Activated CD8-positive, alpha-beta memory T cell treated with anti-CD3 and anti-CD28 coated beads, Interleukin-2, amount 50 U/mL, for 4 hours (primary cell): ENCODE data around the gene THOC5.
"Not testable (repeated sequence)": the region's sequence is repeated elsewhere in the genome, so short reads cannot be mapped to it uniquely, and the experiment has no call there.

Source experiments
- DNase-seq: peaks from one replicate; pipeline ENCODE4 v3.0.0-alpha.2; 2020

THOC5 gene

DNA sequence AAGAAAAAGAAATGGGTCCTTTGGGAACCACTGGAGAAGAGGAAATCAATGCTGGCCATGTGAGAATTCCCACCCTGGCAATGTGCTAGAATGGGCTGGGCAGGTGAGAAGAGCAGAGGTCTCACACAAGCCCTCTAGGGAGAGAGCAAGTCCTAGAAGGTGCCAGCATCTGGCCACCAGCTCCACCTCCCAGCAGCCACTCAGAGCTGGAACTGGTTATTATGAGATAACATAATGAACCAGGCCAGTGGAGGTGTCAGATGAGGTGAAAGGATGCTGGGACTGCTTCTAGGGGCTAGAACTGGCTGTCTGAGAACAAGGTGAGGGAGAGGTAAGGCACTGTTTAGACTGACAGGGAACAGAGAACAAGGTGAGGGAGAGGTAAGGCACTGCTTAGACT, 44.3 kb downstream of the THOC5 start:
- no peak for DNase-seq

DNA sequence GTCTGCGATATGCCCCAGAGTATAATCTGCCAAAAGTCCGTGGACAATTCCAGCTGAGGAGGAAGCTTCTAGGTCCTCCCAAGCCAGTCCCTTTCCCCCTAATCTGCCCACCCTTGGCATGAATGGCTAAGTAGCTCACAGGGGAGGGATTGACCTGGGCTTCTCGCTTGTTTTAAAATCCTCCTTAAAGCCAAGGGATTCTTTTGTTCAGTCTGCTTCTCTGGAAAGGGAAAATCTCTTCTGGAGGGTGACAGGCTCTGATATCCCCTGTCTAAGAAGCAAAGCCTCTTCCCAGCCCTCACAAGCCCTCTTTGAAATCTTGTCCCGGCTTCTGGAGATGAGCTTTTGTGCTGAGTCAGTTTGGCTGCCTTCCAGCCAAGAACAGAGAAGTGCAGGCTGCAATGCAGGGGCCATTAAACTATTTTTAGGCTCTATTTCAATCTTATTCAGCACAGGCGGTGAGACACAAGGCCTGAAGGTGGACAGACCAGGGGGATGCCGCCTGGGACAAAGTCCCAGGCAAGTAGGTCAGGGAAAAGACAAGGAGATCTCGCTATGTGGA, 49.7 kb downstream of the THOC5 start:
- DNase-seq: no peak

DNA sequence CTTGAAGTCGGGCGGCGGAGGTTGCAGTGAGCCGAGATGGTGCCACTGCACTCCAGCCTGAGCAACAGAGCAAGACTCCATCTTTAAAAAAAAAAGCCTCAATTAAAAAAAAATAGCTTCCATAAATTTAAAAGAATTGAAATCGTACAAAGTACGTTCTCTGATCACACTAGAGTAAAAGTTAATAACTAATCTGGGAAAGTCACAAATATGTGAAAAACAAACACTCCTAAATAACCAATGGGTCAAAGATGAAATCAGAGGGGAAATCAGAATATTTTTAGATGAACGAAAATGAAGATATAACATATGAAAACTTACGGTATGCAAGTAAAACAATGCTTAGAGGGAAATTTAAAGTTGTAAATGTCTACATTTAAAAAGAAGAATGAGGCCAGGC, 53.7 kb downstream of the THOC5 start:
- no peak for DNase-seq

- no peak for DNase-seq
These were observed 59.9 kb downstream of the THOC5 start for GRCh38 chr22:29493636-29494035.

GRCh38 chr22:29491012-29491411, 62.5 kb downstream of the THOC5 start:
- no peak for DNase-seq

GRCh38 chr22:29489127-29489780, 64.3 kb downstream of the THOC5 start:
- DNase-seq: not testable (repeated sequence)

- DNase-seq: no peak
These were observed 66.1 kb downstream of the THOC5 start for GRCh38 chr22:29487426-29487986.

GRCh38 chr22:29485448-29485847, 68.1 kb downstream of the THOC5 start:
- no peak for DNase-seq

- DNase-seq: no peak
These were observed 68.9 kb downstream of the THOC5 start for GRCh38 chr22:29484642-29485041.

- DNase-seq: no peak
These were observed 70.3 kb downstream of the THOC5 start for GRCh38 chr22:29483254-29483653.

GRCh38 chr22:29482726-29483125, 70.8 kb downstream of the THOC5 start:
- no peak for DNase-seq

DNA sequence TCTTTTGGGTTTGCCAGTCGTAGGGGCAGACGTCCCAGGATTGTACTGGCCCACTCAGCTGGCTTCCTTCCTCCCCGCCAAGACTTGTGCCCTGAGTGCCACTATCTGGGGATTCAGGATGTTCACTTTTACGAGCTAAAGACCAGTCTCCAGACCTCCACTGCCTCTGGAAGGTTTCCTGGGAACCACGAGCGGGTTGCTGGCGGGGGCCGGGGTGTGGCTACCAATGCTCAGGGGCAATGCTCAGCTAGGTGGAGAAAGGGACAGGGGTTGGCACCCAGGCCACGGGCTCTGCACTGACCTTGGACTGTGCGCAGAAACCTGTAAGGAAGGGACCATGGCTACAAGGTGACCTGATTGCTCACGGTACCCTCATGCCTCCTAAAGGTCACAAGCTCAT, 71.3 kb downstream of the THOC5 start:
- DNase-seq: no peak

DNA sequence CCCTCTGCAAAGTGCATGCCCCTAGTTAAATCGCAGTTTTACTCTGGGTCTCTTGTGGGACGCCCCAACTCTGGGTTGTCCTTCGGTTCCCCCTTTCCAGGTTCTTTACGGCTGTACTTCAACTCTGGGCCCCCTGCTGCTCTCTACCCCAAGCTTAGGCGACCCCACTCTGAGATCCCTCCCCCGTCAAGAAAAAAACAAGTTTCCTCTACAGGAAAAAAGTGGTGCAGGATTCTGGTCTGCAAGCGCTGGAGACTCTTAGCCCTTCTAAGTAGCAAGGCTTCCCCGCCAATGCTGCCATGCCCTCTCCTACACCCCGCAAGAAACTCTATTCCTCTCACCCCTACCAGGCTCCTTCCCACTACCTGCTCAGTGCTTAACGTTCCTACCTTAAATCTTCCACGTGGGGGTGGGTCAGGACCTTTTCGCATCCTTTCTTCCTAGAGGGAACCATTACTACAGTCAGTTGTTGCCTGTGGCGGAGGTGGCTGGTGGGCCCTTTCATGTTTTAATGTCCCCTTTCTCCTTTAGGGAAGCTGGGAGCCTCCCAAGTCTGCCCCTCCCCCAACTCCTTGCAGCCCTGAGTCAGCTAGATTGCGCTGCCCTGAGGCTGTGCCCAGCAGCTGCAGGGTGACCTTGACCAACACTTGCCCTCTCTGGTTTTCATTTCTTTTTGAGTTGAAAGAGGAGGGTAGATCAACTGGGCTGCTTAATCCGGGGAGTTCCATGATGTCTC, 72.1 kb downstream of the THOC5 start:
- DNase-seq: no peak

GRCh38 chr22:29480512-29481264, 72.9 kb downstream of the THOC5 start:
- DNase-seq: no peak

DNA sequence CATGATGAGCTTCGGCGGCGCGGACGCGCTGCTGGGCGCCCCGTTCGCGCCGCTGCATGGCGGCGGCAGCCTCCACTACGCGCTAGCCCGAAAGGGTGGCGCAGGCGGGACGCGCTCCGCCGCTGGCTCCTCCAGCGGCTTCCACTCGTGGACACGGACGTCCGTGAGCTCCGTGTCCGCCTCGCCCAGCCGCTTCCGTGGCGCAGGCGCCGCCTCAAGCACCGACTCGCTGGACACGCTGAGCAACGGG, 73.4 kb downstream of the THOC5 start:
- no peak for DNase-seq

- no peak for DNase-seq
These were observed 73.9 kb downstream of the THOC5 start, which contains the start of gene NEFH for GRCh38 chr22:29479417-29480261. Gene NEFH, plus strand, starts transcription at chr22:29480218. Its CDS starts 45 bp downstream, at chr22:29480263.

DNA sequence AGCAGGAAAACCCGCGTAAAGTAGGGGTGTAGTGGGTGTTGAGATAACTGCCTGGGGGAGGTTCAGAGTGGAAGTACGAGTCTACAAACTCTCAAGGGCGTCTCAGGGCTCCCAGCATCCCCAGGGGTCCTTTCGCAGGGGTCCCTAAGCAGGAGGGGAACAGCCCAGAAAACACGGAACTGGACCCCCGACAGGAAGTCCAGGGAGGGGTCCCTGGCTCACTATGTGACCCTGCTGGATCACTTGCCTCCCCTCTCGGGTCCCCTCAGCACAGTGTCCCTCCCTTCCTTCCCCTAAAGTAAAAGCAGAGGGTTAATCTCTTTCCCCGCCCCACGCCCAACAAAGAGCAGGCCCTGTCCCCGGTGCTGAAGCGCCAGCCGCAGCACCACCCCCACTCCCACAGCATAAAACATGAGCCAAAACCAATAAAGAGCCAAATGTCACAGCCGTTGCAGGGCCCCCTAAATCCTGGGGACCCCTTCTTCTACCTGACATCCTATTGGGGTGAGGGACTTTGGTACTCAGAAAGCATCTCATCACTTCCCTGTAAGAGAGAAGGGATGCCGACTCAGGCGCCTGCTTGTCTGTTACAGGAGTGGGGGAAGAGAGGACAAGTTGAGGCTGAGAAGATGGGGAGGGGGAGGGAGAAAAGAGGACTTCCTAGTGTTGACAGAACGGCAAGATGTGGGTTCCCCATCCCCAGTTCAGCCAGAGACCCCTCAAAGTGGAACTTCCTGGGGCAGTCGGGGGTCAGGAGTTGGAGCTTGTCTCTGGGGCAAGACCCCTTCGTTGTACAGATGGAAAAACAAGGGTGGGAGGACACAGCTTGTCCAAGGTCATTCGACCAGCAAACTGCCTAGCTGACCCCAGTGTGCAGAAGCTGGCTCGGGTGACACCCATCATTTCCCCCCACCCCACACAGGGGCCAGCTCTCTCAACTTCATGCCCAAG, 75.0 kb downstream of the THOC5 start:
- no peak for DNase-seq

- no peak for DNase-seq
These were observed 75.7 kb downstream of the THOC5 start for GRCh38 chr22:29477723-29478318.

- no peak for DNase-seq
These were observed 77.4 kb downstream of the THOC5 start for GRCh38 chr22:29476116-29476515.

DNA sequence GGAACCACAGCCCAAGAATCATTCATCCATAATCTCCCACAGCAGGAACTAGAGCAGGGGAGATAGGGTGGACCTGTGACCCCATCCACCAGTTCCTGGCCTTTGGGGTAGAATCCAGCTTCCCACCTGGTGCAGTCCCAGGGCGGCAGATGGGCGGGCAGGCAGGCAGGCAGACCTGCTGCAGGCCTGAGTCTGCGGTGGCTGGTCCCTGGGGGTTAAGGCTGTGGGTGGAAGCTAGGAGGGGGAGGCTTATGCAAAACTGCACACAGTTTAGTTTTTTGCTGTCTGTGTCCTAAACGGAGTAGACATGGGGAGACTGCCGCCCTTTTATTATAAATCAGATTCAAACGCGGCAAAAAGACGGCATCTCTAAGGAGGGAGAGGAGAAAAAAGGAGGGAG, 78.0 kb downstream of the THOC5 start:
- DNase-seq: no peak

GRCh38 chr22:29473001-29473400, 80.6 kb downstream of the THOC5 start:
- DNase-seq: no peak
